Prostate gland (tissue), 2 donors: ENCODE data around the gene PARG. TPM values are rescaled to one million over a fixed set of nuclear protein-coding genes. Genes with fewer than 3 reads are reported as not detected.
"Not testable (repeated sequence)": the region's sequence is repeated elsewhere in the genome, so short reads cannot be mapped to it uniquely, and the experiment has no call there.

Source experiments
- DNase-seq: peaks from one replicate; pipeline ENCODE4 v3.0.0-alpha.2; 2019; ENCODE audit warnings: low spot score
- H3K27ac ChIP-seq, 2 donors: fragments of 200-600 bp; sonication (generic); 2 replicates each; pipeline ENCODE4 v1.5.1; 2017 to 2019
- H3K27me3 ChIP-seq: fragments of 200-600 bp; sonication (generic); replicated peaks from 2 replicates; pipeline ENCODE4 v1.5.1; 2019; ENCODE audit not compliant: insufficient read depth
- H3K36me3 ChIP-seq, 2 donors: fragments of 200-600 bp; sonication (generic); 1 replicate in 1 of 2; 2 replicates in 1 of 2; pipeline versions ENCODE4 v1.5.1 to v1.8.1; 2017 to 2019
- H3K4me1 ChIP-seq: fragments of 200-600 bp; sonication (generic); replicated peaks from 2 replicates; pipeline ENCODE4 v1.5.1; 2019
- H3K4me3 ChIP-seq, 2 donors: fragments of 200-600 bp; sonication (generic); 2 replicates each; pipeline ENCODE4 v1.5.1; 2017 to 2019
- H3K9me3 ChIP-seq: fragments of 200-600 bp; sonication (generic); 2 replicates; pipeline ENCODE4 v1.5.1; 2017
- POLR2A ChIP-seq: fragments of 450-650 bp; IDR thresholded peaks from one replicate; pipeline ENCODE4 v1.6.1; 2016; ENCODE audit warnings: antibody characterized with exemption, mild to moderate bottlenecking
- POLR2AphosphoS5 ChIP-seq: sonication (generic); formaldehyde crosslinking; IDR thresholded peaks from one replicate; pipeline ENCODE4 v1.6.1; 2017; ENCODE audit warnings: antibody characterized with exemption
- WGBS: methylation state at CpG from one replicate; pipeline ENCODE4 v1.1.5; 2018; 5-methylcytosine and 5-hydroxymethylcytosine counted together
- intact Hi-C: fragments of 100-400 bp; cut with DNase I; formaldehyde crosslinking; loops from one replicate; pipeline ENCODE4 v1.14.2; 2022
- small RNA-seq, 2 donors: library from RNA; depleted of rRNA; stranded (forward); fragments of <200 nt; gene quantifications; one replicate each; pipeline ENCODE3, GENCODE V24; 2016
- total RNA-seq, 2 donors: library from RNA; depleted of rRNA; stranded (reverse); fragments of >200 nt; gene quantifications; one replicate each; pipeline ENCODE4 v1.1.0, GENCODE V29; 2016
- TF ChIP-seq, protein P1 (sequence below), 4 experiments: fragments of 200-600 bp in 2 of 4; fragments of 450-650 bp in 2 of 4; sonication (generic) in 2 of 4; IDR thresholded peaks; 1 replicate in 3 of 4; 2 replicates in 1 of 4; pipeline ENCODE4 v1.5.1; 2016 to 2019; ENCODE audit warnings: antibody characterized with exemption in 4 of 4, mild to moderate bottlenecking in 2 of 4, moderate library complexity in 2 of 4

PARG gene
- total RNA-seq, 2 donors from 2014 or later: 19.4 to 37.4 TPM

DNA sequence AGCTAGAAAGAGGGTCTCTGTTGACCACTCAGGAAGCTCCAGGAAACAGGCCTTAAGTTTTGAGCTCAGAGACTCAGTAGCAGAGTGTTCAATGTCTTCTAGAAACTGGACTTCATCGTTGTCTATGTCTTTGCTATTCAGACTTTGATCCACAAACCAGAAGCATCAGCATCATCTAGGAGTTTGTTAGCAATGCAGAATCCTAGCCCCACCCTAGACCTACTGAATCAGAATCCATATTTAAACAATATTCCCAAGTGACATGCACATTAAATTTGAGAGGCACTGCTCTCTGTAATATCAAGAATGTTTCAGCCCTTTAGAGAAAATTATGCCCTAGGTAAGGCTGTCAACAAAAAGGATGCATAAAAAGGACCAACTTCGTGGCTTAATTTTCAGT is 166.8 kb downstream of the PARG start:
- H3K36me3 ChIP-seq: no peaks in the 10 kb centered on the region

DNA sequence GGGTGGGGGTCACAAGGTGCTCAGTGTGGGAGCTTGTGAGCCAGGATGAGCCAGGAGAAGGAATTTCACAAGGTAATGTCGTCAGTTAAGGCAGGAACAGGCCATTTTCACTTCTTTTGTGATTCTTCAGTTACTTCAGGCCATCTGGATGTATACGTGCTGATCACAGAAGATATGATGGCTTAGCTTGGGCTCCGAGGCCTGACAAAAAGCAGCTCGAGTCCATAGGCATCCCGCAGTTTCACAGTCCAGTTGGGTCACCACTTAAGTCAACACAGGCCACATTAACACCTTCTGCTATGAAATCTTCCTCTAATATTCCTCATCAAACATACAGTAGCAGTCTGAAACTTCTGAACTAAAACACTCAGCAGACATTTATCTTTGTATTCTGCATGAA is 168.9 kb downstream of the PARG start:
- H3K27ac ChIP-seq, H3K4me1 ChIP-seq, intact Hi-C loops, H3K36me3 ChIP-seq, H3K9me3 ChIP-seq, DNase-seq, H3K4me3 ChIP-seq: not testable (repeated sequence)
- peaks cover 11% of the 10 kb centered on the region for H3K27me3 ChIP-seq
- 27% methylated on average over 5 of the region's 5 CpGs for WGBS

More for the DNA sequence above, 166.8 kb downstream of the PARG start:
- intact Hi-C loops: no loop called here
- Histone ChIP-seq H3K9me3 (no peaks in the 10 kb centered on the region), H3K27me3 (peaks cover 2% of the 10 kb centered on the region), H3K4me1 (no peaks in the 10 kb centered on the region), H3K27ac (no peak overlapping the region), H3K4me3 (no peak overlapping the region)
- no peak for TF ChIP-seq POLR2A
- TF ChIP-seq, protein P1, sequence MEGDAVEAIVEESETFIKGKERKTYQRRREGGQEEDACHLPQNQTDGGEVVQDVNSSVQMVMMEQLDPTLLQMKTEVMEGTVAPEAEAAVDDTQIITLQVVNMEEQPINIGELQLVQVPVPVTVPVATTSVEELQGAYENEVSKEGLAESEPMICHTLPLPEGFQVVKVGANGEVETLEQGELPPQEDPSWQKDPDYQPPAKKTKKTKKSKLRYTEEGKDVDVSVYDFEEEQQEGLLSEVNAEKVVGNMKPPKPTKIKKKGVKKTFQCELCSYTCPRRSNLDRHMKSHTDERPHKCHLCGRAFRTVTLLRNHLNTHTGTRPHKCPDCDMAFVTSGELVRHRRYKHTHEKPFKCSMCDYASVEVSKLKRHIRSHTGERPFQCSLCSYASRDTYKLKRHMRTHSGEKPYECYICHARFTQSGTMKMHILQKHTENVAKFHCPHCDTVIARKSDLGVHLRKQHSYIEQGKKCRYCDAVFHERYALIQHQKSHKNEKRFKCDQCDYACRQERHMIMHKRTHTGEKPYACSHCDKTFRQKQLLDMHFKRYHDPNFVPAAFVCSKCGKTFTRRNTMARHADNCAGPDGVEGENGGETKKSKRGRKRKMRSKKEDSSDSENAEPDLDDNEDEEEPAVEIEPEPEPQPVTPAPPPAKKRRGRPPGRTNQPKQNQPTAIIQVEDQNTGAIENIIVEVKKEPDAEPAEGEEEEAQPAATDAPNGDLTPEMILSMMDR (IDR thresholded peaks at IDR 0.05): no peak
- TF ChIP-seq POLR2AphosphoS5: no peak
- DNase-seq: no peak
- 82% methylated on average over 2 of the region's 2 CpGs for WGBS

DNA sequence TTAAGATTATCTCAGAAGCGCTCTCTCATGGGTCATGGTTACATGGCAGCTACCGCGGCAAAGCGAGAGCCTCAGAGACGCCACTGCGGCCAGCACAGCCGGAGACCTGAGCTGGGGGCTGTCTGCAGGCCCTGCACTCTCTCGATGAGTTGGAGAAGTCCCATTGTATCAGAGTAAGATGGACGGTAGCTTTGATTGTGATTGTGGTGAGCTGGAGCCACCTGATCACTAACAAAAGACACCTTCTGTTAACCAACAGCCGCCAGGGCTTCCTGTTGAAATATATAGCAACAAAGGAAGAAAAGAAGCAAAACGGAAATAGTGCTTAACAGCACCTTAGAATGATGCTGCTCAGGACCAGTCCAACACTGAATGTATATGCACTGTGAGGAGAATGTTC is 170.8 kb downstream of the PARG start:
- WGBS: 40% methylated on average over 11 of the region's 11 CpGs
- H3K27me3 ChIP-seq: peaks cover 11% of the 10 kb centered on the region
- H3K4me1 ChIP-seq, H3K9me3 ChIP-seq, DNase-seq, H3K27ac ChIP-seq, H3K4me3 ChIP-seq, H3K36me3 ChIP-seq, intact Hi-C loops: not testable (repeated sequence)

DNA sequence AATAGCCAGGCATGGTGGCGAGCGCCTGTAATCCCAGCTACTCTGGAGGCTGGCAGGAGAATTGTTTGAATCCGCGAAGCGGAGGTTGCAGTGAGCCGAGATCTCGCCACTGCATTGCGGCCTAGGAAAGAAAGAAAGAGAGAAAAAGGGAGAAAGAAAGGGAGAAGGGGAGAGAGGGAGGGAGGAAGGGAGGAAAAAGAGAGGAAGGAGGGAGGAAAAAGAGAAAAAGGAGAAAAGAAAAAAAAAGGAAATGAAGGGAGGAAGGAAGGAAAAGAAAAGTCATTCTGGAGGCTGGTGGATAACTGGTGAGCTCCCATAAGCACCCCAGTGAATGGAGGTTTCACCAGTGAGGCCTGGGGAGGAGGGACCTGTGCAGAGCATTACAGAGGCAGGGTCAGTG is 172.1 kb downstream of the PARG start:
- no peaks in the 10 kb centered on the region for H3K9me3 ChIP-seq
- no peak for DNase-seq
- H3K4me1 ChIP-seq: no peaks in the 10 kb centered on the region
- H3K27me3 ChIP-seq: peaks cover 11% of the 10 kb centered on the region
- H3K27ac ChIP-seq: no peak overlapping the region
- no peaks in the 10 kb centered on the region for H3K36me3 ChIP-seq
- intact Hi-C loops: no loop called here
- no peak overlapping the region for H3K4me3 ChIP-seq
- TF ChIP-seq POLR2A (no peak), POLR2AphosphoS5 (no peak)
- TF ChIP-seq, protein P1 (IDR thresholded peaks at IDR 0.05): no peak
- WGBS: 99% methylated on average over 8 of the region's 8 CpGs

DNA sequence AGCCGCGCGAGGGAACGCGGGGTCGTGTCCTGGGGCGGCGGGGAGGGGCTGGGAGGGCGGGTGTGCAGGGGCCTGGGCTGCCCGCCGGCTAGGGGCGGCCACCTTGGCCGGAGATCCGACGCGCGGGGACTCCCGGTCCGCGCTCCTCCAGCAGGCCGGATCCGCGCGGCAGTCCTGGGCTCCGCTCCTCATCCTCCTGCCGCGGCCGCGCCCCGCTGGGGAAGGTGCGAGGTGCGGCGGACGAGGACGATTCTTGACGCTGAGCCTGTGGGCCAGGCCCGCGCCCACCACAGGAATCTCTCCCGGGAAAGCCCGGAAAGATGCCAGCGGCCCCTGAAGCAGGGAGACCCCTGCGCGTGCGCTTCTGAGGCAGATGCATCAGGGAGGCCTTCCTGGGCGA is 173.1 kb downstream of the PARG start:
- TF ChIP-seq, protein P1 (IDR thresholded peaks at IDR 0.05): no peak
- no peak for TF ChIP-seq POLR2AphosphoS5
- TF ChIP-seq POLR2A: no peak
- peaks cover 11% of the 10 kb centered on the region for H3K27me3 ChIP-seq
- 10% methylated on average over 27 of the region's 45 CpGs for WGBS

DNA sequence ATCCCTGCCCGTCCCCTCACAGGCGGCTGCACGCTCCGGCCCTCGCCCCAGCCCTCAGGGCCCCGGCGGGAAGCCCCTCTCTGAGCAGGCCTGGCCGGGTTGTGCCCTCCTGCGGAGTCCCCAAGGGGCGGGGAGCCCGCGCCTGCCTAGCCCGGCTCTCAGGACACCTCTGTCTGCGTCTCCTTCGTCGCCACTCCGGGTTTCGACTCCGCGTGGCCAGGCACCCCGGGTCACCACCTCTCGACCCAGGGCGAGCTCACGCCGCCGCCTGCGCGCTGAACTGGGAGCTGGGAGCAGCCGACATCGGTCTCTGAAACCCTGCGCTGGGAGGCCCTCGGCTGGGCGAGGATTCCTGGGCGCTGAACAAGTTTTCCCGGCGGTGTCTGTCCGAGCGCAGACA is 173.5 kb downstream of the PARG start:
- TF ChIP-seq, protein P1 (IDR thresholded peaks at IDR 0.05): no peak
- TF ChIP-seq POLR2AphosphoS5: no peak
- no peak for TF ChIP-seq POLR2A
- Histone ChIP-seq H3K9me3 (no peaks in the 10 kb centered on the region), H3K36me3 (no peaks in the 10 kb centered on the region), H3K4me1 (no peaks in the 10 kb centered on the region), H3K4me3 (no peak overlapping the region), H3K27me3 (peaks cover 11% of the 10 kb centered on the region), H3K27ac (no peak overlapping the region)
- WGBS: 4% methylated on average over 19 of the region's 38 CpGs
- no peak for DNase-seq
- intact Hi-C loops: no loop called here

More for the DNA sequence above, 173.1 kb downstream of the PARG start:
- Histone ChIP-seq H3K4me3 (no peak overlapping the region), H3K27ac (no peak overlapping the region), H3K36me3 (no peaks in the 10 kb centered on the region), H3K4me1 (no peaks in the 10 kb centered on the region), H3K9me3 (no peaks in the 10 kb centered on the region)
- intact Hi-C loops: no loop called here
- DNase-seq: no peak

Small RNAs within 50 kb of the gene (small RNA-seq; reads per million reads assigned to genes)
- 0 reads per million in 2 donors for gene RNA5SP317
- gene SNORA74C-2: 0 reads per million in 2 donors

Other genes starting within 250 kb of the PARG start
- 1 to 10 TPM; 3.3 to 8.5 TPM for gene OGDHL, start 179.7 kb downstream of the PARG start, total RNA-seq
- gene TIMM23B, start within 50 bp of the PARG start, total RNA-seq: 10 to 100 TPM; 12.4 to 29.9 TPM
- 10 to 100 TPM in 1 of 2 donors, 1 to 10 TPM in 1; 9.7 to 22.4 TPM for gene AGAP6, start 46.4 kb upstream of the PARG start, total RNA-seq
- gene WASHC2A, start 125.9 kb upstream of the PARG start, total RNA-seq: 10 to 100 TPM; 32.7 to 39.8 TPM